ENCODE data around the gene ATP6V1B1. TPM values are rescaled to one million over a fixed set of nuclear protein-coding genes. Genes with fewer than 3 reads are reported as not detected.
A peak's percentile ranks its signal among the peaks of the same experiment; 100 is the strongest.

The ATP6V1B1 gene
- total and polyA plus RNA-seq, 2 donors (not counting 1 experiment from before 2014, with no cell fraction given): 1.0 to 2.1 TPM

GRCh38 chr2:70919672-70920366 lies 15.9 kb upstream of the ATP6V1B1 start:
- Histone ChIP-seq H3K36me3 (ENCODE audit: control insufficient read depth, insufficient read depth, low read length) (no peaks in the 10 kb centered on the region), H3K27me3 (ENCODE audit: control insufficient read depth, insufficient read depth, low read length) (no peaks in the 10 kb centered on the region), H3K4me2 (ENCODE audit: extremely low read depth, insufficient read depth, low read length) (no peak overlapping the region), H2AFZ (ENCODE audit: low read length) (no peak overlapping the region), H4K20me1 (ENCODE audit: control insufficient read depth, extremely low read depth, insufficient read depth, low read length) (no peaks in the 10 kb centered on the region), H3K4me1 (ENCODE audit: control insufficient read depth, extremely low read depth, insufficient read depth, low read length) (no peaks in the 10 kb centered on the region), H3K9ac (ENCODE audit: insufficient read depth, low read length) (no peak overlapping the region), H3K4me3 (replicated peaks in 1 of 4; ENCODE audit: control extremely low read depth in 1 of 4, insufficient read depth in 1 of 4, low read depth in 3 of 4, low read length in 4 of 4) (no peak overlapping the region), H3K27ac (ENCODE audit: insufficient read depth, low read length) (no peak overlapping the region), H3K9me3 (ENCODE audit: control insufficient read depth, insufficient read depth, low read depth, low read length) (no peaks in the 10 kb centered on the region), H3K79me2 (ENCODE audit: control insufficient read depth, insufficient read depth, low read length) (no peaks in the 10 kb centered on the region)
- peak; percentile 56 to 78 for DNase-seq (ENCODE audit: low read depth in 2 of 2)
- TF ChIP-seq CTCF (conservative IDR thresholded peaks at IDR 0.05 in 1 of 2, IDR thresholded peaks at IDR 0.05 in 1 of 2; ENCODE audit: low read depth in 1 of 2, low read length in 2 of 2) (peak; percentile 90 to 96), EZH2 (IDR thresholded peaks at IDR 0.05; ENCODE audit: low read length, missing control alignments) (no peak)

DNA sequence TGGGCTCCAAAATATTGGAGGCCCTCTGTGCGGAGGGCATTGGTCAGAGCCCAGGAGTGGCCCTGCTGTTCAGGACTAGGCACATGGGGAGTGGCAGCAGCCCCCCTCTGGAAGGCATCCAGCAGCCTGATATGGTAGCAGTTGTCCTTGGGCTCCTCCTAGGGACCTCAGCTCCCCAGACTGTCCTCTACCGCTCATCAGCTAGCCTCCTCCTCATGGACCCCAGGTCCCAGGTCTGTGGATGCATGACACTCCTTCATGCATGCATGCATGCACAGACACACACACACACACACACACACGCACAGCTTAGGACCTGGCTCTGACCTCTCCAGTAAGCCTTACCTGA lies 15.4 kb upstream of the ATP6V1B1 start:
- Histone ChIP-seq H3K79me2 (ENCODE audit: control insufficient read depth, insufficient read depth, low read length) (no peaks in the 10 kb centered on the region), H2AFZ (ENCODE audit: low read length) (no peak overlapping the region), H3K4me3 (replicated peaks in 1 of 4; ENCODE audit: control extremely low read depth in 1 of 4, insufficient read depth in 1 of 4, low read depth in 3 of 4, low read length in 4 of 4) (no peak overlapping the region), H3K9ac (ENCODE audit: insufficient read depth, low read length) (no peak overlapping the region), H3K4me1 (ENCODE audit: control insufficient read depth, extremely low read depth, insufficient read depth, low read length) (no peaks in the 10 kb centered on the region), H3K9me3 (ENCODE audit: control insufficient read depth, insufficient read depth, low read depth, low read length) (no peaks in the 10 kb centered on the region), H3K27me3 (ENCODE audit: control insufficient read depth, insufficient read depth, low read length) (no peaks in the 10 kb centered on the region), H3K36me3 (ENCODE audit: control insufficient read depth, insufficient read depth, low read length) (no peaks in the 10 kb centered on the region), H3K27ac (ENCODE audit: insufficient read depth, low read length) (no peak overlapping the region), H4K20me1 (ENCODE audit: control insufficient read depth, extremely low read depth, insufficient read depth, low read length) (no peaks in the 10 kb centered on the region), H3K4me2 (ENCODE audit: extremely low read depth, insufficient read depth, low read length) (no peak overlapping the region)
- DNase-seq (ENCODE audit: low read depth in 2 of 2): no peak
- TF ChIP-seq CTCF (conservative IDR thresholded peaks at IDR 0.05 in 1 of 2, IDR thresholded peaks at IDR 0.05 in 1 of 2; ENCODE audit: low read depth in 1 of 2, low read length in 2 of 2): no peak
- no peak for TF ChIP-seq EZH2 (IDR thresholded peaks at IDR 0.05; ENCODE audit: low read length, missing control alignments)

GRCh38 chr2:70921031-70921430 lies 14.7 kb upstream of the ATP6V1B1 start:
- TF ChIP-seq EZH2 (IDR thresholded peaks at IDR 0.05; ENCODE audit: low read length, missing control alignments) (no peak), CTCF (conservative IDR thresholded peaks at IDR 0.05 in 1 of 2, IDR thresholded peaks at IDR 0.05 in 1 of 2; ENCODE audit: low read depth in 1 of 2, low read length in 2 of 2) (no peak)
- no peak for DNase-seq (ENCODE audit: low read depth in 2 of 2)
- no peaks in the 10 kb centered on the region for H4K20me1 ChIP-seq (ENCODE audit: control insufficient read depth, extremely low read depth, insufficient read depth, low read length)

More at GRCh38 chr2:70921031-70921430, 14.7 kb upstream of the ATP6V1B1 start:
- no peaks in the 10 kb centered on the region for H3K9me3 ChIP-seq (ENCODE audit: control insufficient read depth, insufficient read depth, low read depth, low read length)
- no peak overlapping the region for H3K27ac ChIP-seq (ENCODE audit: insufficient read depth, low read length)
- H2AFZ ChIP-seq (ENCODE audit: low read length): no peak overlapping the region
- H3K4me3 ChIP-seq (replicated peaks in 1 of 4; ENCODE audit: control extremely low read depth in 1 of 4, insufficient read depth in 1 of 4, low read depth in 3 of 4, low read length in 4 of 4): no peak overlapping the region
- H3K36me3 ChIP-seq (ENCODE audit: control insufficient read depth, insufficient read depth, low read length): no peaks in the 10 kb centered on the region
- H3K9ac ChIP-seq (ENCODE audit: insufficient read depth, low read length): no peak overlapping the region
- H3K4me2 ChIP-seq (ENCODE audit: extremely low read depth, insufficient read depth, low read length): no peak overlapping the region
- no peaks in the 10 kb centered on the region for H3K27me3 ChIP-seq (ENCODE audit: control insufficient read depth, insufficient read depth, low read length)
- no peaks in the 10 kb centered on the region for H3K79me2 ChIP-seq (ENCODE audit: control insufficient read depth, insufficient read depth, low read length)
- H3K4me1 ChIP-seq (ENCODE audit: control insufficient read depth, extremely low read depth, insufficient read depth, low read length): no peaks in the 10 kb centered on the region

Data from fibroblast of lung (primary cell).